Measurements from ENCODE around the gene ATXN7L3.
"Not testable (repeated sequence)": the region's sequence is repeated elsewhere in the genome, so short reads cannot be mapped to it uniquely, and the experiment has no call there.

Gene ATXN7L3

GRCh38 chr17:44174427-44174826 is 25.3 kb downstream of the ATXN7L3 start:
- no peak for DNase-seq (ENCODE audit: low read depth)

- no peak for DNase-seq (ENCODE audit: low read depth)
Measured at GRCh38 chr17:44171931-44172455, 27.7 kb downstream of the ATXN7L3 start.

GRCh38 chr17:44170499-44171201 is 29.0 kb downstream of the ATXN7L3 start, which contains the start of gene ASB16:
Gene ASB16, plus strand, starts transcription at chr17:44170704. Its CDS starts 86 bp downstream, at chr17:44170790.
- DNase-seq (ENCODE audit: low read depth), result no peak

GRCh38 chr17:44170135-44170498 is 29.6 kb downstream of the ATXN7L3 start:
- DNase-seq (ENCODE audit: low read depth), result no peak

GRCh38 chr17:44167181-44167861 is 32.4 kb downstream of the ATXN7L3 start:
- DNase-seq (ENCODE audit: low read depth), result no peak

GRCh38 chr17:44164476-44164875 is 35.2 kb downstream of the ATXN7L3 start:
- DNase-seq (ENCODE audit: low read depth), result no peak

GRCh38 chr17:44159519-44160210 is 40.0 kb downstream of the ATXN7L3 start:
- DNase-seq (ENCODE audit: low read depth), result no peak

GRCh38 chr17:44155488-44155887 is 44.2 kb downstream of the ATXN7L3 start:
- no peak for DNase-seq (ENCODE audit: low read depth)

GRCh38 chr17:44152875-44153274 is 46.8 kb downstream of the ATXN7L3 start:
- no peak for DNase-seq (ENCODE audit: low read depth)

GRCh38 chr17:44149750-44150329 is 49.8 kb downstream of the ATXN7L3 start:
- no peak for DNase-seq (ENCODE audit: low read depth)

GRCh38 chr17:44149066-44149465 is 50.6 kb downstream of the ATXN7L3 start:
- DNase-seq (ENCODE audit: low read depth), result not testable (repeated sequence)

- no peak for DNase-seq (ENCODE audit: low read depth)
Measured at GRCh38 chr17:44147812-44148211, 51.9 kb downstream of the ATXN7L3 start.

- DNase-seq (ENCODE audit: low read depth), result no peak
Measured at GRCh38 chr17:44146375-44147346, 53.0 kb downstream of the ATXN7L3 start.

- DNase-seq (ENCODE audit: low read depth), result no peak
Measured at GRCh38 chr17:44144966-44145739, 54.5 kb downstream of the ATXN7L3 start.

- not testable (repeated sequence) for DNase-seq (ENCODE audit: low read depth)
Measured at GRCh38 chr17:44143921-44144320, 55.8 kb downstream of the ATXN7L3 start.
